ENCODE results near the gene VPS51.

DNA sequence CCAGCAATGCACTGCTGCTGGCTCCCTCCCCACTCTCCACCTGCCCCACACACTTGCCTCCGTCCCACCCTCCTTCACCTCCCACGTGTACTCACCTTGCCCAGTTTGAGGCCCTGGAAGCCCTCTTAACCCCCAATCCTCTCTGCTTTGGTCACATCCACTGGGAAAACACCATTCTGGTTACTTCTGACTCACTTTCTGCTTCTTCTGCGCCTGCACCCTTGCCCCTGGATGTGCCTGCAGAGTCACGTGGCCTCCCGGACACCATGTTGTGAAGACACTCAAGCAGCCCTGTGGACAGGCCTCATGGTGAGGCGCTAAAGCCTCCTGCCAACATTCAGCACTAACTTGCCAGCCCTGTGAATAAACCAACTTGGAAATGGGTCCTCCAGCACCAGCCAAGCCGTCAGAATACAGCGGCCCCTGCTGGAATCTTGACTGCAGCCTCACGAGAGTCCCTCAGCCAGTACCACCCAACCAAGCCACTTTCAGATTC, 35.1 kb upstream of the VPS51 start:
- TF ChIP-seq, protein P1, sequence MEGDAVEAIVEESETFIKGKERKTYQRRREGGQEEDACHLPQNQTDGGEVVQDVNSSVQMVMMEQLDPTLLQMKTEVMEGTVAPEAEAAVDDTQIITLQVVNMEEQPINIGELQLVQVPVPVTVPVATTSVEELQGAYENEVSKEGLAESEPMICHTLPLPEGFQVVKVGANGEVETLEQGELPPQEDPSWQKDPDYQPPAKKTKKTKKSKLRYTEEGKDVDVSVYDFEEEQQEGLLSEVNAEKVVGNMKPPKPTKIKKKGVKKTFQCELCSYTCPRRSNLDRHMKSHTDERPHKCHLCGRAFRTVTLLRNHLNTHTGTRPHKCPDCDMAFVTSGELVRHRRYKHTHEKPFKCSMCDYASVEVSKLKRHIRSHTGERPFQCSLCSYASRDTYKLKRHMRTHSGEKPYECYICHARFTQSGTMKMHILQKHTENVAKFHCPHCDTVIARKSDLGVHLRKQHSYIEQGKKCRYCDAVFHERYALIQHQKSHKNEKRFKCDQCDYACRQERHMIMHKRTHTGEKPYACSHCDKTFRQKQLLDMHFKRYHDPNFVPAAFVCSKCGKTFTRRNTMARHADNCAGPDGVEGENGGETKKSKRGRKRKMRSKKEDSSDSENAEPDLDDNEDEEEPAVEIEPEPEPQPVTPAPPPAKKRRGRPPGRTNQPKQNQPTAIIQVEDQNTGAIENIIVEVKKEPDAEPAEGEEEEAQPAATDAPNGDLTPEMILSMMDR (IDR thresholded peaks at IDR 0.05; ENCODE audit: low read length), result peak; percentile 69
- TF ChIP-seq EZH2 (IDR thresholded peaks at IDR 0.05; ENCODE audit: borderline replicate concordance, low read length), result no peak
